Transverse colon (tissue), 4 donors: ENCODE measurements around the gene RPL19. TPM values are rescaled to one million over a fixed set of nuclear protein-coding genes. Genes with fewer than 3 reads are reported as not detected.
A peak's percentile ranks its signal among the peaks of the same experiment; 100 is the strongest.

Experiments used
- DNase-seq: peaks from one replicate; pipeline ENCODE4 v3.0.0-alpha.2; 2019
- H3K27ac ChIP-seq, 4 donors: fragments of 200-600 bp; sonication (generic); 2 replicates each; pipeline ENCODE4 v1.5.1; 2016 to 2018; ENCODE audit warnings: inconsistent platforms in 4 of 4
- H3K27me3 ChIP-seq: fragments of 200-600 bp; sonication (generic); 2 replicates; pipeline ENCODE4 v1.5.1; 2017; ENCODE audit warnings: inconsistent platforms
- H3K36me3 ChIP-seq, 4 donors: fragments of 200-600 bp; sonication (generic); 2 replicates each; pipeline ENCODE4 v1.5.1; 2017 to 2019; ENCODE audit warnings: inconsistent platforms in 4 of 4
- H3K4me1 ChIP-seq, 4 donors: fragments of 200-600 bp; sonication (generic); 2 replicates each; pipeline ENCODE4 v1.5.1; 2017 to 2020; ENCODE audit warnings: inconsistent platforms in 4 of 4
- H3K4me3 ChIP-seq, 4 donors: fragments of 200-600 bp; sonication (generic); 1 replicate in 1 of 4; 2 replicates in 3 of 4; pipeline versions ENCODE4 v1.5.1 to v1.6.1; 2017 to 2019; ENCODE audit warnings: inconsistent platforms in 4 of 4
- H3K9me3 ChIP-seq, 2 donors: fragments of 200-600 bp; sonication (generic); 2 replicates each; pipeline ENCODE4 v1.5.1; 2017 to 2019; ENCODE audit warnings: inconsistent platforms in 2 of 2
- EP300 ChIP-seq: sonication (generic); formaldehyde crosslinking; IDR thresholded peaks from one replicate; pipeline ENCODE4 v1.6.1; 2017; ENCODE audit warnings: antibody characterized with exemption, low read depth
- POLR2A ChIP-seq: fragments of 450-650 bp; IDR thresholded peaks from one replicate; pipeline ENCODE4 v1.6.1; 2016; ENCODE audit warnings: antibody characterized with exemption, mild to moderate bottlenecking, moderate library complexity
- POLR2AphosphoS5 ChIP-seq, 3 donors: sonication (generic); formaldehyde crosslinking; IDR thresholded peaks; one replicate each; pipeline ENCODE4 v1.6.1; 2016; ENCODE audit warnings: antibody characterized with exemption in 3 of 3
- WGBS, 2 donors: methylation state at CpG; one replicate each; pipeline ENCODE4 v1.1.5; 2018; ENCODE audit warnings: low coverage in 1 of 2; 5-methylcytosine and 5-hydroxymethylcytosine counted together
- in situ Hi-C, 4 donors: fragments of 200-750 bp; cut with MboI; loops; one replicate each; pipeline versions ENCODE4 v1.15.0 to v1.15.1; 2017; ENCODE audit warnings: low sequenced_read_pairs in 3 of 4, low pct_ligation_motif_present in 1 of 4, low pct_unique_long_range_greater_than_20kb in 1 of 4
- intact Hi-C: fragments of 100-400 bp; cut with DNase I; formaldehyde crosslinking; loops from one replicate; pipeline ENCODE4 v1.15.1; 2023; ENCODE audit warnings: low total_unique reads
- total RNA-seq, 4 donors: library from RNA; depleted of rRNA; stranded (reverse); fragments of >200 nt; gene quantifications; one replicate each; pipeline ENCODE4 v1.1.0, GENCODE V29; 2016
- TF ChIP-seq, protein P1 (sequence below), 5 experiments: fragments of 200-600 bp in 3 of 5; fragments of 450-650 bp in 2 of 5; sonication (generic) in 3 of 5; IDR thresholded peaks; 1 replicate in 2 of 5; 2 replicates in 3 of 5; pipeline ENCODE4 v1.5.1; 2016 to 2017; ENCODE audit warnings: antibody characterized with exemption in 5 of 5, inconsistent platforms in 3 of 5, mild to moderate bottlenecking in 2 of 5, moderate library complexity in 1 of 5

The RPL19 gene
- total RNA-seq, 4 donors from 2014 or later: 1,146 to 2,715 (median 2,002) TPM

DNA sequence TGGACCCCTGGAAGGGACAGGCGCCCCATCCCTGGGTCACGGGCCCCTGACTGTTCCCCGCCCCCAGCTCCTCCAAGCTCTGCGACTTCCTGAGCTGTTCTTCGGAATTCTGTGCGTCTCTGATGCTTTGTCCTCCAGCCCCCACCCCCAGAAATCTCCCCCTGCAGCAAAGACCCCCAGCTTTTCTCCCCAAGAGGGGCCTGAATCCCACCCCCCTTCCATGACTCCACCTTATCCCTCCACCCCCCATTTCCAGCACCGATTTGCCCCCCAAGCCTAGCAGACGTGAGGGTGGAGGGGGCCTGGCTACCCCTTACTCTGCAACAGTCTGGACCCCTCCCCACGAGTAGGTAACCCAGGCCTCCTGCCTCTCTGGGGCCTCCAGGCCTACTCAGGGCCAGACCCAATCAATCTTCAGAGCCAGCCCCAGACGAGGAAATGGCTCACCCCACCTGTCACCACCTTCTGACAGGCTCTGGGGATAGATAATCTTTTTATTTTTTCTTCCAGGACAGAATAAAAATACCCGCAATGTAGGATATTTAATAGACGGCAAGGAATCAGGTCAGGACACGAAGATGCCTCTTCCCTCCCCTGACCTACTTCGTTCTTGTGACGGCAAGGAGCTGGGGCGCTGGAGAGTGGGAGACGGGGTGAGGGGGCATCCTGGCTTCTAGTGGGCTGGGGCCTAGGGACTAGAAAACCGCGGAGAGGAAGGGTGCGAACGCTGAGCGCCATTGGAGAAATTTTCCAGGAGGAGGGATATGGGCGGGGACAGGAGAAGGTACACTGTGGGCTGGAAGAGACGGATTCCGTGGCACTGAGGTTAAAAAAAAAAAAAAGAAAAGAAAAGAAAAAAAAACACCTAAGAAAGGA is 47.9 kb upstream of the RPL19 start:
- Histone ChIP-seq H3K4me1 (peaks cover 8 to 28% (median 22%) of the 10 kb centered on the region in 4 donors), H3K36me3 (no peaks in the 10 kb centered on the region), H3K27me3 (peaks cover 28% of the 10 kb centered on the region), H3K27ac (peak overlapping the region; percentile 87 to 98 (median 90)), H3K9me3 (no peaks in the 10 kb centered on the region), H3K4me3 (peak overlapping the region; percentile 6 to 75 (median 61))
- 0 to 16% methylated on average over 2 to 25 of the region's 25 CpGs for WGBS, 2 donors
- in situ Hi-C loops (loop anchor here (5.0 to 25.0 kb wide), 4 partner anchors 165 to 290 kb away; partner anchors contain the start of genes LASP1 (in 1 of the 4) and RPL23 (in 1 of the 4)), intact Hi-C loops (no loop called here)
- TF ChIP-seq EP300 (no peak), POLR2A (no peak), POLR2AphosphoS5 (IDR thresholded peaks at IDR 0.05) (no peak)
- TF ChIP-seq, protein P1, sequence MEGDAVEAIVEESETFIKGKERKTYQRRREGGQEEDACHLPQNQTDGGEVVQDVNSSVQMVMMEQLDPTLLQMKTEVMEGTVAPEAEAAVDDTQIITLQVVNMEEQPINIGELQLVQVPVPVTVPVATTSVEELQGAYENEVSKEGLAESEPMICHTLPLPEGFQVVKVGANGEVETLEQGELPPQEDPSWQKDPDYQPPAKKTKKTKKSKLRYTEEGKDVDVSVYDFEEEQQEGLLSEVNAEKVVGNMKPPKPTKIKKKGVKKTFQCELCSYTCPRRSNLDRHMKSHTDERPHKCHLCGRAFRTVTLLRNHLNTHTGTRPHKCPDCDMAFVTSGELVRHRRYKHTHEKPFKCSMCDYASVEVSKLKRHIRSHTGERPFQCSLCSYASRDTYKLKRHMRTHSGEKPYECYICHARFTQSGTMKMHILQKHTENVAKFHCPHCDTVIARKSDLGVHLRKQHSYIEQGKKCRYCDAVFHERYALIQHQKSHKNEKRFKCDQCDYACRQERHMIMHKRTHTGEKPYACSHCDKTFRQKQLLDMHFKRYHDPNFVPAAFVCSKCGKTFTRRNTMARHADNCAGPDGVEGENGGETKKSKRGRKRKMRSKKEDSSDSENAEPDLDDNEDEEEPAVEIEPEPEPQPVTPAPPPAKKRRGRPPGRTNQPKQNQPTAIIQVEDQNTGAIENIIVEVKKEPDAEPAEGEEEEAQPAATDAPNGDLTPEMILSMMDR (IDR thresholded peaks at IDR 0.05): no peak
- DNase-seq: peak; percentile 16

- Histone ChIP-seq H3K4me3 (peak overlapping the region; percentile 54 to 79 (median 72)), H3K9me3 (no peaks in the 10 kb centered on the region), H3K36me3 (no peaks in the 10 kb centered on the region), H3K4me1 (peaks cover 8 to 28% (median 22%) of the 10 kb centered on the region in 4 donors), H3K27ac (peak overlapping the region; percentile 87 to 98 (median 90)), H3K27me3 (peaks cover 28% of the 10 kb centered on the region)
- TF ChIP-seq, protein P1 (IDR thresholded peaks at IDR 0.05): peak in 4 of 5 experiments; percentile 6 to 42 (median 20)
- no peak for TF ChIP-seq POLR2A
- in situ Hi-C loops: loop anchor here (5.0 to 25.0 kb wide), 4 partner anchors 166 to 291 kb away; partner anchors contain the start of genes LASP1 (in 1 of the 4) and RPL23 (in 1 of the 4)
- peak; percentile 94 for DNase-seq
- WGBS, 2 donors: 0% methylated on average over 16 of the region's 16 CpGs; no CpG with 5 or more reads in 1 of the 2 donors
- intact Hi-C loops: loop anchor here (2.0 kb wide), 1 partner anchor 171 kb away; no protein-coding TSS in a partner anchor
Observed at GRCh38 chr17:39153599-39154051, 46.5 kb upstream of the RPL19 start.

DNA sequence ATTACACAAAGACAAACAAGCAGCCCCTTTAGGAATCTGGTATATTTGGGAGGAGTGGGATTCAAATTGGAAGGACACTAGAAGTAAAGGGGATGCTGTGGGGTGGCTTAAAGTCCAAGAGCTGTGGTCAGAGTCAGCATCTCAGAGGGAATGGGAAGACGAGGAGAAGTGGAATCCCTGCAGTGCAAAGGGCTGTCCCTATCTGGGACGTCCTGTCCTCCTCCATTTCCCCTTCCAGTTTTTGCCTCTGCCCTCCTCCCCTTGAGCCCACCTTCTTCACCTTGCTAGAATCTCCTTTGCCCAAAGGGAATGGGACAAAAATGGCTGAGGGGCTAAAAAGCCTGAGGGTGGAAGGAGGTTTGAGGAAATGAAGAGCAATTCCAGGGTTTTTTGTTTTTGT is 44.4 kb upstream of the RPL19 start:
- intact Hi-C loops (loop anchor here (2.0 kb wide), 1 partner anchor 173 kb away; no protein-coding TSS in a partner anchor), in situ Hi-C loops (loop anchor here in 3 of 4 donors (5.0 to 25.0 kb wide), 4 partner anchors 168 to 293 kb away; partner anchors contain the start of genes LASP1 (in 1 of the 3) and RPL23 (in 1 of the 3))
- WGBS, 2 donors: 25 to 43% methylated on average over 2 of the region's 2 CpGs
- Histone ChIP-seq H3K27ac (no peak overlapping the region), H3K36me3 (no peaks in the 10 kb centered on the region), H3K27me3 (peaks cover 12% of the 10 kb centered on the region), H3K4me1 (peaks cover 8 to 26% (median 22%) of the 10 kb centered on the region in 4 donors), H3K9me3 (no peaks in the 10 kb centered on the region), H3K4me3 (no peak overlapping the region)
- no peak for DNase-seq
- TF ChIP-seq, protein P1 (IDR thresholded peaks at IDR 0.05): no peak
- TF ChIP-seq POLR2A (no peak), EP300 (no peak), POLR2AphosphoS5 (IDR thresholded peaks at IDR 0.05) (no peak)

- peaks cover 5% of the 10 kb centered on the region for H3K27me3 ChIP-seq
- in situ Hi-C loops (loop anchor here in 3 of 4 donors (5.0 to 25.0 kb wide), 4 partner anchors 169 to 294 kb away; partner anchors contain the start of genes LASP1 (in 1 of the 3) and RPL23 (in 1 of the 3)), intact Hi-C loops (no loop called here)
- H3K9me3 ChIP-seq: no peaks in the 10 kb centered on the region
- peaks cover 8 to 20% (median 16%) of the 10 kb centered on the region in 4 donors for H3K4me1 ChIP-seq
- H3K4me3 ChIP-seq: no peak overlapping the region
- no peak overlapping the region for H3K27ac ChIP-seq
- no peaks in the 10 kb centered on the region for H3K36me3 ChIP-seq
- no peak for TF ChIP-seq POLR2AphosphoS5 (IDR thresholded peaks at IDR 0.05)
- TF ChIP-seq, protein P1 (IDR thresholded peaks at IDR 0.05): no peak
- no peak for TF ChIP-seq EP300
- no peak for TF ChIP-seq POLR2A
- WGBS, 2 donors: 40 to 70% methylated on average over 2 to 7 of the region's 7 CpGs
- DNase-seq: no peak
Observed at GRCh38 chr17:39156491-39156890, 43.6 kb upstream of the RPL19 start.
